GM18867 (cell line): ENCODE results near the gene RBM18.

Experiments used
- ATAC-seq: cut with Tn5 transposase; IDR thresholded peaks from one replicate; pipeline ENCODE4 v1.9.1; 2021; ENCODE audit warnings: mild to moderate bottlenecking, moderate library complexity; ENCODE audit not compliant: unreplicated experiment

The RBM18 gene

DNA sequence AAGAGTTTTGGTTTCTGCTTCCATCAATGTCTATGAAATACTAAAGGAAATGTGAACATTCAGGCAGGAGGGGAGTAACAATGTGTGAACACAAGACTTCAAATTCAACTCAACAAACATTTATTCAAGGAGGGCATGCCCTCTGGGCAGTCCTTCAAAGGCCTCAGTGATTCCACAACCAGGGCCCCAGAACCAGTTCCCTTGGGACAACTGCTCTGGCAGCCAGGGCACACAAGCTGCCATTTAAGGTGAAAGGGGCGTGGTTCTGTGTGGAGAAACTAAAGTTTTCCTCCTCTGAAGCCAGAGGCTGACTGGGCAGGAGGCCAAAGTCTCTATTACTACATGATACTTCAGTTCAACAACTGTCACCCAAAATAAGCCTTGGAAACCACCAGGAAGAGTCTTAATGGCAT lies 3.2 kb downstream of the RBM18 start:
- no peak for ATAC-seq

DNA sequence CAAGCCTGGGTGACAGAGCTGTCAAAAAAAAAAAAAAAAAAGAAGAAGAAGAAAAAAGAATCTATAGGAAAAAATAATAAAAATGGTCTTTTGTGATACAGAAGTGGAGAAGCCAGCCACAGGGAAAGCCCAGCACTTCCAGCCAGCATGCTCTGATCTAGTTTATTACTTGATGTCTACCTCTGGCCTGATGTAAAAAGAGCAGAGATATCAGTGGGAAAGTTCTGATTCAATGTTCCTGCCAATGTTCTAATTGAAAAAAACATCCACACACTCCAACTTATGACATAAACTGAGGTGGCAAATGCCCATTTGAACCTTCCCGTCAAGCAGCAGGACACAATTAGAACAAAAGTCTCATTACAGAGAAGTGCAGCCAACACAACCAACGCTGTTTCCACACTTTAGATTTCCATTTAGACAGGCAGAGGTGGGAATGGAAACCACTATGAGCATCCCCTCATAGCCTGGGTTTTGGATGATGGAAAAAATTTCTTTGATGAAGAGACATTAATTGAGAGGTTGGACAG lies 5.7 kb downstream of the RBM18 start:
- no peak for ATAC-seq

DNA sequence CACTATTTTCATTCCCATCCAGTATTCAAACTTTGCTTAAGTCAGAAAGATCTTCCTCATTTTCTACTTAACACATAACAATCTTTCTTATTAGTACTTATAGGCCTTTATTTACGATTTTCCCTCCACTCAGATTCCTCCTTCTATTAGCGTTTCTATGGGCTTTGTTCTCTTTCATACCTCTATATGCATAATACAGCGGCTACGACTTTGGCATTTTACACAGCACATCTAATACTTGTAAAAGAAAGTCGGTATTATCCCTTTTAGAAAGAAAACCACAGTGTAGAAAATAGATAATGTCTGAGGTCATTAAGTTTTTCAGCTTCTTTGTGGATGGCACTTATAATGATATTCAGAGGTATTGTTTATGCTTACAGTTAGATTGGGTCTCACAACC lies 8.4 kb downstream of the RBM18 start:
- no peak for ATAC-seq

DNA sequence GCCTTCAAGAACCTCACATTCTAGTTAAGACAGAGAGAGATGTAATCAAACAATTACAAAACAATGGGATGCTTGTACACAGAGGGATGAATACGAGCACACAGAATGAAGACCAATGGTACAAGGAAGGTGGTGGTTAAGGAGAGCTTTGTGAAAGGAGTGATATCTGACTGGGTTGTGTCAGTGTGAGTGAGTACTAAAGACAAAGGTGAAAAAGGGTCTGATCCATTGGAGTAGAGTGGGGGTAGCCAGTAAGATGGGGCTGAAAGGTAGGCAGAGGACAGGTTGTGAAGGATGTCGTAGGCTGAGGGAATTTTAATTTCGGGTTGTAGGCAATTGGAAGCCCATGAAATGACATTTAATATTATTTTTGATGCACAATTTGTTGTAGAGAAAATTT lies 9.9 kb downstream of the RBM18 start:
- no peak for ATAC-seq

DNA sequence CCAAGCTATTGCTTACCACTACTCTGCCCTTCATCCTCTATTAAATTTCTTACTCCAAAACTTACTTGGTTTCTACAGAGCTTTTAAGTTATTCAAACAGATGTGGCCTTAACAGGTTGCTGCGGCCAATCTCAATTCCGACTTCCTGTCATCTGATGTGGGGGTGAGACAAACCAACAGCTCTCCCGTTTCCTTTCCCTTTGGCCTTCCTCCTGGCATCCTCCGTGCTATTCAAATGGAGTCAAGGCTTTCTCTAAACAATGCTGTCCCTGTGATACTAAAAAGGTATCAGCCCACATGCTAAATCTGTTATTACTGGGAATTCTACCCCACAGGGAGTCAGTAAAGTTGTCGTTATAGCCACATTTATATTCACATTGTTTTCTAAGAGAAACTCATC lies 11.8 kb downstream of the RBM18 start:
- no peak for ATAC-seq

DNA sequence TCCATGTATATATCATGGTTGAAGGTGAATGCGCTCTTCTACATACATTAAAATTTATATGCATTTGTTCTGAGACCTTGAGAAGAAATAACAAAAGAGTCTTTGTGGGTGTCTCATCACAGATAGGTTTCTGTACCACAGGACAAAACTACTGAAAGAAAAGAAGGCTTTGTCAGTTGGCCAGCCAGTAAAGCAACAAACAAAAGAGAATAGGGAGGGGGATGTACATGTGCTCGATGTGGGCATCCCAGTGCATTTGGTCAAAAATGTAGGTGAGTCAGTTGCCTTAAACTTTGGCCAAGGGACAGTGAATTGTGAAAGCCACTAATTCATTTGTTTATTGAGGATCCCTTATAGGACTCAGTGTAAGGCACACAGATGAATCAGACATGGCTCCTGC lies 13.3 kb downstream of the RBM18 start:
- ATAC-seq: no peak

DNA sequence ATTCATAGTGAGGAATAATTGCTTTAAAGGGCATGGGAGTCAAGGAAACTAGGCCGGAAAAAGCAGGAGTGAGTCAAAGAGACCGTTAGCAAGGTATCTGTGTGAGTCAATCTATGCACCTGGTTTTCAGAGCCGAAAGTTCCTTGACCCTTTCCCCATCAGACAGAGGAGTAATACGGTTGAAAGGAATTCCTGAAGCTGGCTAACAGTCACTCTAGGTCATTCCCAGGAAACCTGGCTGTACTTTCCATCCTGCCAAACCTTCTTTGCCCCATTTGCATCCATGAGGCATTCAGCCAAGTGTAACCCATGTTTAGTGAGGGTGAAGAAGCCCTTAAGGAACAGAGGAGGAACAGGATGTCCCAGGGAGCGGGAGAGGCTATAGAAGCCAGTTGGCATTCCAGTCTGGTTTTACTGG lies 16.2 kb downstream of the RBM18 start:
- no peak for ATAC-seq

DNA sequence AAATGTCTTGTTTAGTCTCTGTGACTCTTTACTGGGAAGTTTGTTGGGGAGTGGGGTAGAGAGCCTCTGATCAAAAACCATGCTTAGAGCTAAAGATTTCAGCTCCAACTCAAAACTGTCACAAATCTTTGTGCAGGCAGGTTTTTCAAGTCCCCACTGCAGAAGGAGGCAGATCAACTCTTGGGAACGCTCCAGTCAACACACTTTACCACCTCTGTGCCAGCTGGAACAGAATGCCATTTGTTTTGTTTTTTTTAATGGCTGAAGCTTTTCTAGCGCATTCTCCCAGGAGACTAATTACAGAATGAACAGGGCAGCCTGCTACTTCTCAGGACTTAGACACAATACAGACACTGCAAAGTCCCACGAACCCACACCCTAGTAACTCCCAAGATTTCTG lies 18.0 kb downstream of the RBM18 start:
- ATAC-seq: no peak

DNA sequence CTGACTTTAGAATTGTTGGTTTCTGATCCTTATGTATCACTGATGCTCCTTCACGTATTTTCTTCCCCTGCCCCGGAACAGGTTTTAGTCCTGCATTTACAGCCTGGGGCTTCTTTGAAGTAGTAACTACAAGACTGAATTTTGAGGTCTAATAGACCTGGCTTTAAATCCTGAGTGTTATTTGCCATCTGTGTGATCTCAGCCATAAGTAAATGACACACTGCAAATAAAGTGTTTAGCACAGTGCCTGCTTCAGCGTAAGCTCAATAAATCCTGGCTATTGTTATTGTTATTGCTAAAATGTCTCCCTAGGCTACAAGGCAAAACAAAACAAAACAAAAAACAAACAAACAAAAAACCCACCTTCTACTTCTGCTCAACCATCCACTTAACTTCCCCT lies 20.3 kb downstream of the RBM18 start:
- ATAC-seq: no peak

DNA sequence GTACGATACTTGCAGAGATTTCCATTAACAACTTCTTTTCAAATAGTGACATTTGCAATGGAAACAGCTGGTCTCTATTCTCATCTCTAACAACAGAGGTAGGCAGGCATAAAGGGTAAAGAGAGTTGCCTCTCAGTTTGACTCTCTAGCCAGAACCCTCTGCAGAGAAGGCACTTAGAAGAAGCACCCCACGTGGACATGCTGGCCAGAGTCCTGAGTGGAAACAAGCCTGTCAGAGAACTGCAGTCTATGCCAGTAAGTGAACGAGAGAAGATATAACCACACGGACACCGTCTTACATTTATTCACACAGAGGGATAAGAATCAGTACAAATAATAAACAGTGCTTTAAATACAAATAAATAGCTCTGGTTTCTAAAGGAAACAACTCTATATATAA lies 24.9 kb downstream of the RBM18 start:
- no peak for ATAC-seq

DNA sequence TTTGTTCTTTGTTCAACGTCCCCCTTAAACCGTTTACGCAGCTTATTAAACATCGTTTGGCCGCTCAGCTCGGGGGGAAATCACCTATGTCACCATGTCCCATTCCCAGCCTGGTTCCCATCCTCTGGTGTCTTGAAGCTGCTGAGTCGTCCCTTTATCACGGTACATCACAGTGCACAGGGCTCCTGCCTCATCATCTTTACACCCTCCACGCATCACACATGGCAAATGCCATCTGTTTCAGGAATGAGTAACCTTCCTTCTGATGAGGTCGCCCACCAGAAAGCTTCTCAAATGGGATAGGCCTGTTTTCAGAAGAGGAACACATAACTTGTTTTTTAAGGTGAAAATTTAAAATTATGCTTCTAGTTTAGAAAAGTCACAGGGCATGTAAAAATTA lies 28.0 kb downstream of the RBM18 start:
- no peak for ATAC-seq

DNA sequence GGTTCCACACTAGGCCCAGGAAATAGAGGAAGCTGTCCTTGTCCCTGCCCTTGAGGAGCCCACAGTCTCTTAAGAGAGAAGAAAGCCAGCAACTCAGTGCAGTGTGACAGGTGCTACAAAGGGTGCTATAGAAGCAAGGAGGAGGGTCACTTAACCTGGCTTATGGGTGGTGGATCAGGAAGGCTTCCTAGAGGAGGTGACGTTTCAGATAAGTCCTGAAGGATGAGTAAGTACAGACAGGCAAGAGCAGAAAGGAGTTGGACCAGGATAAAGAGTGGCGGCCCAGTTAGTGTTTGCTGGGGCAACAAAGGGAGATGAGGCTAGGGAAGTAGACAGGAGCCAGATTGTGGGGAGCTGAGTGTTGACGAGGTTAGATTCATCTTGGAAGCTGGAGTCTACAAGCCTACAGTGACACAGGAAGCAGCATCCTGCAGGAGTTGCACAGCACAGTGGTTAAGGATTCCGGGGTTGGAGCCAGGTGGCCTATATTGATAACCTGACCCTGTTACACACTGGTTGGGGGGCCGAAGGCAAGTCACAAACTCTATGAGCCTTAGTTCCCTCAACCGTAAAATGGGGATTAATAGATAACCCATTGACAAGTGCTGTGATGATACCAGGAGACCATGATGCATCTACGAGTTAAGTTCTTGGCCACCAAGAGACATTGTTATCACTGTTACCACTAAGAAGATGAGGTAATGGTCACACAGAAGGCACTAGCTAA lies 30.5 kb downstream of the RBM18 start:
- ATAC-seq: no peak

DNA sequence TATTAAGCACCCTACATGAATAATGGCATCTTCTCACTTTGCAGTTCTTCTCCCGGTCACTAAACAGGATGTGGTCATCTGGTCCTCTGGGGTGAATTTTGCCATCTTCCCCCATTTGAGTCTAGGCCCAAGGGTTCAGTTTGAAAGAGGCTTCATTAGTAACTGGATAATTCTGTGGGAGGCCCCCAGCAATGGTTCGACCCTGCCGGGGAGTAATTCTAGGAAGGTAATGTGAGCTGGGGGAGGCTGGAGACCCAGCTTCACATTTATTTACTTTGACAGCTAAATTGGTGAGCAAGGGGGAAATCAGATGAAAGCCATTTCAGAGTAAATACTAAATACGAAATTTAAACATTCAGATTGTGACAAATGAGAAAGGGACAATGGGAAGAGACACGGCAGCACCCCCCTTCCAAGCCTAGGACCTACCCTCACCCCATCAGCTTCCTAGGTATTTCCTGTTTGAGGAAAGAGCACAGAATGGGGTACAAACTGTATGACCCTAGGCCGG lies 31.8 kb downstream of the RBM18 start:
- no peak for ATAC-seq

DNA sequence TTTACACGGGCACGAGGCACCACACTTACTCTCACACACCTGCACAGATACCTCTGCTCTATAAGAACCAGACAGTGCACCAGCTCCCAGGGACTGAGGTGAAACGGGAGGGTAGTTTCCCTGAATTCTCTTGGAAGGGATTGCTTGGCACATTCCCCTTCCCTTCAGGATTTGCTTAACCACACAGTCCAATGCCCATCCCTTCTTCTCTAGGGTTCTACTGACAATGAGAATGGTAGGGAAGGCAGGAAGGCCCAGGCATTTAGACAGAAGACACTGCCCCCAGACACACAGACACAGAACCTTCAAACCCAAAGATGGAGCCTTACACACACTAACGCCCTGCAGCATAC lies 35.2 kb downstream of the RBM18 start:
- no peak for ATAC-seq

DNA sequence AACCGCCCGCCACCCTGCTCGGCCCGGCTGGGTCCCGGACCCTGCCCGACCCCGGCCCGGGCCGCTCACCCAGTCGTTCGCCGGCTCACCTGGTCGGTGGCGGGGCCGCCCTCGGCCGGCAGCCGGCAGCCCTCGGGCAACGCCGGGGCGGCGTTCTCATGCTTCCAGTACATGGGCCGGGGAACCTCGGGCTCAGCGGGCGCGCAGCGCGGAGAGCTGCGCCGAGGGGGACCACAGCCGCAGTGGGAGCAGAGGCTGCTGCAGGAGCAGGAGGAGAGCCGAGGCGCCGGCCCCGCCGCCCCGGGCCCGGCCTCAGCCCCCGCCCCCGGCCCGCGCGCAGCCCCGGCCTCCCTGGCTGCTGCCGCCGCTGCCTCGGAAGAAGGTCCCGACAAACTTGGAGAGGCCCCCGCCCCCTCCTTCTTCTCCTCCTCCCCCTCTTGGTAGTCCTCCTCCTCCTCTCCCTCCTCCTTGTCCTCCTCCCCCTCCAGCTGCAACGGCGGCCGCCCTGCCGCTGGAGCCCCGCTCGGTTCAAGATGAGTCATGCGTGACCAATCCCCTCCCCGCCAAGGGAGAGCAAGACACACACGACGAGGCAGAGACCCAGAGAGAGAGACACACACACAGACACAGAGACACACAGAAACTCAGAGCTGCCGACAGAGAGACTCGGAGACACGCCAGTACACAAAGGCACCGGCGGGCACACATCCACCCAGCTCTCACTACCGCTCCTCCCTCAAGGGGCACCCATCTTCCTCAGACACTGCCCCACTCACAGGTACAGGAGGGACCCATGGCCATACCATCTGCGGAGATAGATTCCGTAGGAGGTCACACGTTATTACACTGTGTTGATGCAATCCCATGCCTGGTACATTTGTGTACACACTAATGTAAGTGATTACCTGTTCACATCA lies 35.8 kb downstream of the RBM18 start, which contains the start of gene LHX6:
TSS of gene LHX6 (minus strand) at position 390 of the 917 bp plus-strand sequence. CDS start at position 173, 217 bp downstream.
- ATAC-seq: no peak

DNA sequence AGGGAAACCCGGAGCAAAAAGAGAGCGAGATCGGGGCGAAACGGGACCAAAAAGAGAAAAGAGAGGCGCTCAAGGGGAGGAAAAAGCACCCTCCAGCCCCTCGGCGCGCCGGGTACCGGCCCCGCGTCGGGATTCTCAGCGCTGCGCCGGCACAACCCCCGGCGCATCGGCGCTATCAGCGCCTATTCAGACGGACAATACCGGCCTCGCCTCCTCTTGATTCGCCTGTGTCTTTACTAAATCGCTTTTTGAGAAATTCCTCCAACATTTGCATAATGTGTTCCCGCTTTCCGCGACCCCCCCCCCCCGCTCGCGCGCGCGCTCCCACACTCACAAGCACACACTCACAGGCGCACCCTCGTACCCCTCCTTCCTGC lies 36.5 kb downstream of the RBM18 start:
- no peak for ATAC-seq

DNA sequence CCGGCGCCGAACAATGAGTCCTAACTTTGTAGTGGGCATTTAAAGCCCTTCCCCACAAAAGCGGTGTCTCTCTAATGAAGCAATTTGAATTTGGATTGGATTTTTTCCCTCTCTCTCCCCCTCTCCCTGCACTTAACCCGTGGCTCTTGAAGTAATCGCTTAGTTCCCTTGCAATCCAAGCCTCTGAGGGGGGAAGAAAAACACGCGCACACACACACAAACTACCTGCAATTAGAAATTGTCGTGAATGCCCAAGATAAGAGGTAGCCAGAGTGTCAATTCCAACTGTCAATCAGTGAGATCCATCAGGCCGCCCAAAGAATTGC lies 37.1 kb downstream of the RBM18 start:
- no peak for ATAC-seq

DNA sequence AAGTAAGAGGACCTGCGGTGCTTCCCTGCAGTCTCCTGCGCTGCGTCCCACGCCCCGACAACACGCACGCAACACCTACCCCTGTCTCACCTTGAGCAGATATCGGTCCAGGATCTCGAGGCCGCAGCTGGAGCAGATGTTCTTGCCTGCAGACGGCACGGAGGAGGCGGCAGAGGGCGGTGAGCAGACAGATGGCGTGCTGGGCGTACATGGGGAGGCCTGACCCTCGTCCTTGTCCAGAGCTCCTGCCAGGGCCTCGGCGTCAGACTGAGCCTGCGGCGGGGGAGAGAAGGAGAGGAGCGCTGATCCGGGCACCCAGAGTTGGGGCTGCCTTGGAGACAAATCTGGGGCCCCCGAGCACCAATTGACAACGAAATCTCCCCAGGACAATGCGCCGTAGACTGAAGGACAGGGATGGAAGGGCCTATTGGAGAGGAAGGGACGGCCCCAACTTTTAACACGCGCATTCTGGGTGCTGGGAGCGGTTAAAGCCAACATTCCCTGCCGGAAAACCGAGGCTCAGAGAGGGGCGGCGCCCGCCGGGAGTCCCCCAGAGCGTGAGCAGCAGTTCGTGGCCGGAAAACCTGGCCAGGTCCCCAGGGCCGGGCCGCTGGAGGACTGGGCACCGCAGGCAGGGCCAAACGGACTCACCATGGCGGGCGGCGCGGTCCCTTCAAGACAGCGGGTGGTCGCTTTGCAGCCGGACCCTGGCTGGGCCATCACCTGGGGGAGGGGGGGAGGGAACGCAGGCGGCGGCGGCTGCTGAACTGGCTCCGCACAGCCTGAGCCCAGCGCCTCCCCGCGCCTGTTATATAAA lies 37.7 kb downstream of the RBM18 start:
- no peak for ATAC-seq

DNA sequence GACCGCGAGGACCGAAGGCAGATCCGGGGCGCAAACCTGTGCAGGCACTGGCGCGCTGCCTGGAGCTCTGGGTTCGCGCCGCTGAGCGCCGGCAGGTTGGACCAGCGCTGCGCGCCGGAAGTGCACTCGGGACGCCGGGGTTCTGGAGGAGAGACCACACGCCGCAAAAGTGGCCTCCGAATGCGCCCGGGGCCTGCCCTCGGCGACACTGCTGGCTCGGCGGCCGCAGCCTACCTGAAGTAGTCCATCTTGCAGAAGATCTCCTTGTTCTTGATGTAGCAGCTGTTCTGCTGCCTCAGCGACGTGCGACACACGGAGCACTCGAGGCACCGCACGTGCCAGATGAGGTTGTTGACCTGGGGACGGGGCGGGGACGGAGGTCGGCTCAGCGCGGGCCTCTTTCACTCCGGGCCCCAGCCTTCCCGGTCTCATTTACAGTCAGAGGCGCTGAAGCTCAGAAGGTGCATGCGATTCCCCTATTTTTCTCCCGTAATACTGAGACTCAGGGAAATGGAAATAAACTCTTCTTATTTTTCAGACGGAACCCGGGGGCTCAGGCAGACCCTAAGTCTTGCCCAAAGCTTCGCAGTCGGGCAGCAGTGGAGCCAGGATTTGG lies 38.4 kb downstream of the RBM18 start:
- ATAC-seq: no peak

DNA sequence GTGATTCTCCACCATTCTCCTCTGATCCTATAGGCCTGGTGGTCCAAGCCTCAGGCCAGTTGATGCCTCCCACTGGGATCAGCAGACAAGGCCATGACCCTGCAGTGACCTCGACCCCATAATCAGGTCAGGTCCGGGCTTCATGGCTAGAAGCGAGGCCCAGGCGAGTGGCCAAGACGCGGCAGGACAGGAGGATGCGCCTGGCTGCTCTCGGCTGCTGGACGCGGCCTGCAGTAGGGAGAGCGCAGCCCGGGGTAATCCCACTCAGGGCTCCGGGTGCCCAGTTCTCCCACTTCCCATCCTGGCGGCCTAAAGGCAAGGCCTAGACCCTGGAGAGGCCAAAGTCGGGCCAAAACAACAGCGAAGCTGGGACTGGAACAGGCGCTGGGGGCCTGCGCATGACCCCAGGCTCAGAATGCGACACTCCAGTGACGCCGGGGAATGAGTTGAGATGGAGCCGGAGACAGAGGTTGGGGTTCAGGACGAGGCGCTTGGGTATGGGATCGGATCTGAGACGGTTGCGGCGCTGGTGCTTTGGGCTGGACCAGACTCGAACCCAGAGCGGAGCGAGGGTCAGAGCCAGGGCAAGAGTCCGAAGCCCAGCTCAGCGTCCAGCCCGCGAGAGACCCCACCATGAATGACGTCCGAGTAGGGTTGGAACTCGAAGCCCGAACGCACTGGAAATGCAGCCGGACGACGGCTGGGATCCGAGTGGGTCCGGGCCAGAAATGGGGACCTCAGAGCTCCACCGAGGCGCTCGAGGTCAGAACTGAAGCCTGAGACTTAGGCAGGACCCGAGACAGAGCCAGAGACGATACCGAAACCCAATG lies 39.1 kb downstream of the RBM18 start:
- ATAC-seq: no peak
